K562 (cell line): ENCODE data around the gene PHKG1. TPM values are rescaled to one million over a fixed set of nuclear protein-coding genes. Genes with fewer than 3 reads are reported as not detected.

ENCODE experiments used
- CTCFL ChIP-seq: IDR thresholded peaks from 2 replicates; pipeline ENCODE4 v1.6.1; 2011; ENCODE audit warnings: borderline replicate concordance, low read depth, mild to moderate bottlenecking, moderate library complexity, low read length; ENCODE audit not compliant: insufficient read depth, poor library complexity, severe bottlenecking
- GABPB2 ChIP-seq: fragments of 250-450 bp; sonication (Bioruptor Pico); conservative IDR thresholded peaks from 2 replicates; pipeline ENCODE4 v1.5.1; 2021; ENCODE audit warnings: mild to moderate bottlenecking
- GMEB1 ChIP-seq: fragments of 250-450 bp; sonication (Bioruptor Pico); IDR thresholded peaks from 2 replicates; pipeline ENCODE4 v1.4.0; 2020; ENCODE audit warnings: mild to moderate bottlenecking
- HNRNPUL1 ChIP-seq: fragments of 200-400 bp; formaldehyde crosslinking; IDR thresholded peaks from 2 replicates; pipeline ENCODE4 v1.6.1; 2017; ENCODE audit warnings: low read length
- KLF1 ChIP-seq: fragments of 450-650 bp; IDR thresholded peaks from 2 replicates; pipeline ENCODE4 v1.6.1; 2016; ENCODE audit warnings: missing genetic modification characterization, missing compliant biosample characterization
- MYNN ChIP-seq, 2 experiments: sonication (generic); formaldehyde crosslinking in 1 of 2; IDR thresholded peaks; 2 replicates each; pipeline versions ENCODE4 v1.5.0 to v1.6.1; 2016 to 2020; ENCODE audit warnings: antibody characterized with exemption in 1 of 2, missing genetic modification reagents in 1 of 2
- POU5F1 ChIP-seq: fragments of 150-350 bp; IDR thresholded peaks from 2 replicates; pipeline ENCODE4 v1.6.1; 2014; ENCODE audit warnings: borderline replicate concordance, low read length, low read depth, mild to moderate bottlenecking; ENCODE audit not compliant: partially characterized antibody
- RNF219 ChIP-seq: fragments of 250-450 bp; sonication (Bioruptor Pico); IDR thresholded peaks from 2 replicates; pipeline ENCODE4 v1.5.0; 2022; ENCODE audit warnings: mild to moderate bottlenecking
- SAFB2 ChIP-seq: fragments of 200-400 bp; formaldehyde crosslinking; IDR thresholded peaks from 2 replicates; pipeline ENCODE4 v1.6.1; 2018; ENCODE audit warnings: borderline replicate concordance, low read length, low read depth, moderate library complexity; ENCODE audit not compliant: severe bottlenecking
- ZBTB11 ChIP-seq, 3 experiments: fragments of 200-800 bp in 1 of 3; fragments of 250-450 bp in 1 of 3; fragments of 450-650 bp in 1 of 3; sonication (Bioruptor Pico) in 1 of 3; sonication (Bioruptor generic) in 1 of 3; formaldehyde crosslinking in 1 of 3; IDR thresholded peaks; 2 replicates each; pipeline versions ENCODE4 v1.6.1 to v1.8.0; 2016 to 2022; ENCODE audit warnings: mild to moderate bottlenecking in 2 of 3, missing genetic modification characterization in 2 of 3, missing compliant biosample characterization in 1 of 3, moderate library complexity in 1 of 3
- ZNF280A ChIP-seq: fragments of 450-650 bp; IDR thresholded peaks from 2 replicates; pipeline ENCODE4 v1.6.1; 2018; ENCODE audit warnings: mild to moderate bottlenecking, low read depth; ENCODE audit not compliant: partially characterized antibody
- polyA plus RNA-seq, 8 experiments: library from polyadenylated mRNA; depleted of rRNA in 4 of 8; stranded (reverse) in 5 of 8; unstranded in 3 of 8; fragments of >200 nt; fragmentation: Nextera tagmentation in 2 of 8; fragmentation: Illumina TruSeq in 1 of 8; extraction: Ambion mirVana in 2 of 8; extraction: Trizol in 1 of 8; gene quantifications; 2 replicates each; pipeline versions ENCODE4 v1.2.1 to v1.2.3, GENCODE V29; 2011 to 2014; ENCODE audit warnings: inconsistent platforms in 1 of 8, missing spikeins in 1 of 8
- total RNA-seq, 7 experiments: library from RNA; depleted of rRNA in 6 of 7; stranded (reverse); fragments of >200 nt in 6 of 7; fragmentation: Illumina TruSeq in 2 of 7; extraction: Trizol in 2 of 7; gene quantifications; 2 replicates each; pipeline versions ENCODE4 v1.2.1 to v1.2.3, GENCODE V29; 2011 to 2021; ENCODE audit warnings: low replicate concordance in 1 of 7

The PHKG1 gene
- total and polyA plus RNA-seq, 9 of the 15 experiments (the other 6 are each of a cell fraction or from before 2014, with no cell fraction given): 0.10 to 0.83 (median 0.46) TPM

GRCh38 chr7:56051339-56052191, 41.2 kb downstream of the PHKG1 start, which contains the start of the genes CCT6A and PSPH (continued):
- TF ChIP-seq KLF1 (tag) (peak; percentile 76), MYNN (IDR thresholded peaks at IDR 0.05) (0 out of 2 replicates have a peak, but pooled peaks have one; percentile 11), MYNN (CRISPR knock-in tag; IDR thresholded peaks at IDR 0.05) (no peak), HNRNPUL1 (no peak), POU5F1 (no peak), ZNF280A (no peak), GMEB1 (CRISPR knock-in tag) (peak; percentile 97), RNF219 (CRISPR knock-in tag) (no peak), SAFB2 (no peak), CTCFL (no peak), GABPB2 (no peak), ZBTB11 (CRISPR knock-in tag; IDR thresholded peaks at IDR 0.05) (peak in 1 of 3 experiments; percentile 44; a peak in 2 of 6 replicates)
